ENCODE measurements around the gene VKORC1. TPM values are rescaled to one million over a fixed set of nuclear protein-coding genes. Genes with fewer than 3 reads are reported as not detected.

Gene VKORC1
- total RNA-seq, 1 experiment from 2014 or later, result 83.8 TPM

DNA sequence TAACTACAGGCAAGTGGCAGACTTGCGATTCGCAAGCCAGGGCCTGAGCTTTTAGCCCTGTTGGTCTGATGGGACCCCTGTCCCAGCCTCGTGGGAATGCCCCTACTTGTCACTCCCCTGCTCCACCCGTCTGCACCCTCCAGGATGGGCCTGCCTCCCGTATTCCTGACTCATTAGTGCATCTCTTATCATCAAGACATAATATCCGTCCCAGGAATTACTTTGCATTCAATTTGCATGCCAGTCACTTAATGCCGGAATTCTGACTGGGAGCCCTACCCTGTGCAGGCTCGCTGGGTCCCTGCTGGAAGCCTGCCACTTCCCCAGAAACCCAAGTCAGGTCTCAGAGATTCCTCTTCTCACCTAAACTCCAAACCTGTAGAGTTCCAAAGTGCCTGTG lies 9.2 kb downstream of the VKORC1 start:
- no peaks in the 10 kb centered on the region for H4K20me1 ChIP-seq (ENCODE audit: insufficient read depth)
- ATAC-seq (no peak), DNase-seq (ENCODE audit: low read depth, low spot score) (no peak)
- no peak overlapping the region for H3K27ac ChIP-seq (ENCODE audit: low read depth, low read length)
- H3K27me3 ChIP-seq (ENCODE audit: insufficient read depth, low read length), result no peaks in the 10 kb centered on the region
- no peak overlapping the region for H3K4me3 ChIP-seq (replicated peaks in 1 of 2; ENCODE audit: low read depth in 1 of 2, low read length in 2 of 2)
- peaks cover 0 to 6% of the 10 kb centered on the region in 2 experiments; a peak in 2 of 4 replicates for H3K36me3 ChIP-seq (ENCODE audit: control insufficient read depth in 1 of 2, insufficient read depth in 2 of 2, low read length in 2 of 2)
- TF ChIP-seq, protein P1, sequence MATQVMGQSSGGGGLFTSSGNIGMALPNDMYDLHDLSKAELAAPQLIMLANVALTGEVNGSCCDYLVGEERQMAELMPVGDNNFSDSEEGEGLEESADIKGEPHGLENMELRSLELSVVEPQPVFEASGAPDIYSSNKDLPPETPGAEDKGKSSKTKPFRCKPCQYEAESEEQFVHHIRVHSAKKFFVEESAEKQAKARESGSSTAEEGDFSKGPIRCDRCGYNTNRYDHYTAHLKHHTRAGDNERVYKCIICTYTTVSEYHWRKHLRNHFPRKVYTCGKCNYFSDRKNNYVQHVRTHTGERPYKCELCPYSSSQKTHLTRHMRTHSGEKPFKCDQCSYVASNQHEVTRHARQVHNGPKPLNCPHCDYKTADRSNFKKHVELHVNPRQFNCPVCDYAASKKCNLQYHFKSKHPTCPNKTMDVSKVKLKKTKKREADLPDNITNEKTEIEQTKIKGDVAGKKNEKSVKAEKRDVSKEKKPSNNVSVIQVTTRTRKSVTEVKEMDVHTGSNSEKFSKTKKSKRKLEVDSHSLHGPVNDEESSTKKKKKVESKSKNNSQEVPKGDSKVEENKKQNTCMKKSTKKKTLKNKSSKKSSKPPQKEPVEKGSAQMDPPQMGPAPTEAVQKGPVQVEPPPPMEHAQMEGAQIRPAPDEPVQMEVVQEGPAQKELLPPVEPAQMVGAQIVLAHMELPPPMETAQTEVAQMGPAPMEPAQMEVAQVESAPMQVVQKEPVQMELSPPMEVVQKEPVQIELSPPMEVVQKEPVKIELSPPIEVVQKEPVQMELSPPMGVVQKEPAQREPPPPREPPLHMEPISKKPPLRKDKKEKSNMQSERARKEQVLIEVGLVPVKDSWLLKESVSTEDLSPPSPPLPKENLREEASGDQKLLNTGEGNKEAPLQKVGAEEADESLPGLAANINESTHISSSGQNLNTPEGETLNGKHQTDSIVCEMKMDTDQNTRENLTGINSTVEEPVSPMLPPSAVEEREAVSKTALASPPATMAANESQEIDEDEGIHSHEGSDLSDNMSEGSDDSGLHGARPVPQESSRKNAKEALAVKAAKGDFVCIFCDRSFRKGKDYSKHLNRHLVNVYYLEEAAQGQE (IDR thresholded peaks at IDR 0.05; ENCODE audit: low read depth), result no peak
- no peak for TF ChIP-seq CBX3 (IDR thresholded peaks at IDR 0.05; ENCODE audit: low read depth)
- no peak for TF ChIP-seq ZNF274 (IDR thresholded peaks at IDR 0.05; ENCODE audit: low read depth, low read length)
- TF ChIP-seq ELF1 (IDR thresholded peaks at IDR 0.05; ENCODE audit: borderline replicate concordance, low read depth), result no peak
- TF ChIP-seq JUND (IDR thresholded peaks at IDR 0.05), result no peak
- TF ChIP-seq POLR2A (IDR thresholded peaks at IDR 0.05; ENCODE audit: borderline replicate concordance, extremely low read depth, insufficient read depth, insufficient read length), result no peak
- no peak for TF ChIP-seq RAD21 (IDR thresholded peaks at IDR 0.05; ENCODE audit: low read depth)
- no peak for TF ChIP-seq EGR1 (IDR thresholded peaks at IDR 0.05; ENCODE audit: low read depth)
- TF ChIP-seq CEBPB (IDR thresholded peaks at IDR 0.05; ENCODE audit: low read depth), result no peak
- TF ChIP-seq ZFX (IDR thresholded peaks at IDR 0.05), result no peak
- TF ChIP-seq, protein P2, sequence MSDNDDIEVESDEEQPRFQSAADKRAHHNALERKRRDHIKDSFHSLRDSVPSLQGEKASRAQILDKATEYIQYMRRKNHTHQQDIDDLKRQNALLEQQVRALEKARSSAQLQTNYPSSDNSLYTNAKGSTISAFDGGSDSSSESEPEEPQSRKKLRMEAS (IDR thresholded peaks at IDR 0.05), result no peak
- TF ChIP-seq, protein P3, sequence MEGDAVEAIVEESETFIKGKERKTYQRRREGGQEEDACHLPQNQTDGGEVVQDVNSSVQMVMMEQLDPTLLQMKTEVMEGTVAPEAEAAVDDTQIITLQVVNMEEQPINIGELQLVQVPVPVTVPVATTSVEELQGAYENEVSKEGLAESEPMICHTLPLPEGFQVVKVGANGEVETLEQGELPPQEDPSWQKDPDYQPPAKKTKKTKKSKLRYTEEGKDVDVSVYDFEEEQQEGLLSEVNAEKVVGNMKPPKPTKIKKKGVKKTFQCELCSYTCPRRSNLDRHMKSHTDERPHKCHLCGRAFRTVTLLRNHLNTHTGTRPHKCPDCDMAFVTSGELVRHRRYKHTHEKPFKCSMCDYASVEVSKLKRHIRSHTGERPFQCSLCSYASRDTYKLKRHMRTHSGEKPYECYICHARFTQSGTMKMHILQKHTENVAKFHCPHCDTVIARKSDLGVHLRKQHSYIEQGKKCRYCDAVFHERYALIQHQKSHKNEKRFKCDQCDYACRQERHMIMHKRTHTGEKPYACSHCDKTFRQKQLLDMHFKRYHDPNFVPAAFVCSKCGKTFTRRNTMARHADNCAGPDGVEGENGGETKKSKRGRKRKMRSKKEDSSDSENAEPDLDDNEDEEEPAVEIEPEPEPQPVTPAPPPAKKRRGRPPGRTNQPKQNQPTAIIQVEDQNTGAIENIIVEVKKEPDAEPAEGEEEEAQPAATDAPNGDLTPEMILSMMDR (IDR thresholded peaks at IDR 0.05 in 2 of 3, conservative IDR thresholded peaks at IDR 0.05 in 1 of 3; ENCODE audit: borderline replicate concordance in 1 of 3, insufficient read depth in 1 of 3, low read depth in 2 of 3, low read length in 2 of 3), result no peak
- no peak for TF ChIP-seq EZH2phosphoT487 (IDR thresholded peaks at IDR 0.05; ENCODE audit: borderline replicate concordance)
- TF ChIP-seq, protein P4, sequence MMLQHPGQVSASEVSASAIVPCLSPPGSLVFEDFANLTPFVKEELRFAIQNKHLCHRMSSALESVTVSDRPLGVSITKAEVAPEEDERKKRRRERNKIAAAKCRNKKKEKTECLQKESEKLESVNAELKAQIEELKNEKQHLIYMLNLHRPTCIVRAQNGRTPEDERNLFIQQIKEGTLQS (IDR thresholded peaks at IDR 0.05), result no peak
- no peak for TF ChIP-seq SIN3A (IDR thresholded peaks at IDR 0.05; ENCODE audit: low read depth)
- TF ChIP-seq YY1 (IDR thresholded peaks at IDR 0.05; ENCODE audit: extremely low read depth, insufficient replicate concordance, low read depth, low read length), result no peak
- TF ChIP-seq POLR2AphosphoS5 (IDR thresholded peaks at IDR 0.05; ENCODE audit: low read depth, low read length), result no peak
- no peak for TF ChIP-seq TCF7L2 (IDR thresholded peaks at IDR 0.05; ENCODE audit: borderline replicate concordance, extremely low read depth, insufficient read depth, insufficient read length)
- no peak for TF ChIP-seq SRF (IDR thresholded peaks at IDR 0.05; ENCODE audit: low read depth)
- H3K9me3 ChIP-seq (ENCODE audit: control insufficient read depth in 1 of 2, insufficient read depth in 1 of 2, low read depth in 1 of 2, low read length in 2 of 2), result no peaks in the 10 kb centered on the region
- ChIA-PET RAD21 (ENCODE audit: low non-redundant PET in 1 of 2, low total read pairs in 2 of 2, uncharacterized antibody in 2 of 2, unreplicated experiment in 2 of 2) (no interaction called here), POLR2A (no interaction called here), CTCF (interaction anchor here (0.6 kb wide), 1 partner anchor 10 kb away, joined by 3 read pairs; no protein-coding TSS in a partner anchor)
- no TSS peak for BruUV-seq (replicated peaks)
- H3K4me2 ChIP-seq (ENCODE audit: low read length), result no peak overlapping the region
- peaks cover 0 to 11% of the 10 kb centered on the region in 2 experiments; a peak in 1 of 4 replicates for H3K4me1 ChIP-seq (ENCODE audit: control insufficient read depth in 1 of 2, insufficient read depth in 2 of 2, low read length in 2 of 2)
- H2AFZ ChIP-seq (ENCODE audit: low read depth, low read length, poor library complexity, severe bottlenecking), result no peak overlapping the region
- no peak overlapping the region for H3K9ac ChIP-seq (ENCODE audit: low read length)
- intact Hi-C loops (cut with micrococcal nuclease), result no loop called here
- H3K79me2 ChIP-seq (ENCODE audit: insufficient read depth, low read length), result peaks cover 1% of the 10 kb centered on the region; the same call in 1 of the 2 replicates
- H3K9me2 ChIP-seq (ENCODE audit: insufficient read depth), result no peaks in the 10 kb centered on the region

All from HCT116 (cell line).